D721Med (cell line): ENCODE data around the gene CPLX3.

ENCODE experiments used
- DNase-seq: peaks from one replicate; pipeline ENCODE4 v3.0.0; 2011; ENCODE audit warnings: low spot score; ENCODE audit not compliant: insufficient read length
- FAIRE-seq: peaks from 2 replicates; lab custom pipeline; 2011; peaks lifted over from hg19 to GRCh38; lab: Jason Lieb, UNC
- TF ChIP-seq, protein P1 (sequence below): IDR thresholded peaks from 2 replicates; pipeline ENCODE4 v1.5.1; 2012; ENCODE audit warnings: mild to moderate bottlenecking, control low read depth; ENCODE audit not compliant: insufficient read depth; ENCODE audit errors: missing control alignments

Gene CPLX3

DNA sequence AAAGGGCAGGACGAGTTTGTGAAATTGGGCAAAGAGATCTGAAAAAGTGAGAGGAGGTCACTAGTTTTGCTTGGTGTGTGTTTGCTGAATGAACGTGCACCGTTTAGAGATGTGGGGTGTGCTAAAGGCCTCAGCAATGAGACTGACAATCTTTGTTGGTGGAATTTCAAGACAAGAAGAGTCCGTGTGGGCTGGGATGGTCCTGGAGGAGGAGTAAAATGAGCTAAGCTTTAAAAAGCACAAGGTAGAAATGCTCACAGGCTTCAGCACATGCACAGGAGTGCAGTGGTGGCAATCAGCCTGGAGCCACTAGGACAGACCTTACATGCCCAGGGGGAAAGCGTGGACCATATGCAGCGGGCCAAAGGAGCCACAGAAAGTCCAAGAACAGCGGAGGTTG is 1.5 kb upstream of the CPLX3 start:
- no peak for DNase-seq
- no peak for FAIRE-seq
- TF ChIP-seq, protein P1, sequence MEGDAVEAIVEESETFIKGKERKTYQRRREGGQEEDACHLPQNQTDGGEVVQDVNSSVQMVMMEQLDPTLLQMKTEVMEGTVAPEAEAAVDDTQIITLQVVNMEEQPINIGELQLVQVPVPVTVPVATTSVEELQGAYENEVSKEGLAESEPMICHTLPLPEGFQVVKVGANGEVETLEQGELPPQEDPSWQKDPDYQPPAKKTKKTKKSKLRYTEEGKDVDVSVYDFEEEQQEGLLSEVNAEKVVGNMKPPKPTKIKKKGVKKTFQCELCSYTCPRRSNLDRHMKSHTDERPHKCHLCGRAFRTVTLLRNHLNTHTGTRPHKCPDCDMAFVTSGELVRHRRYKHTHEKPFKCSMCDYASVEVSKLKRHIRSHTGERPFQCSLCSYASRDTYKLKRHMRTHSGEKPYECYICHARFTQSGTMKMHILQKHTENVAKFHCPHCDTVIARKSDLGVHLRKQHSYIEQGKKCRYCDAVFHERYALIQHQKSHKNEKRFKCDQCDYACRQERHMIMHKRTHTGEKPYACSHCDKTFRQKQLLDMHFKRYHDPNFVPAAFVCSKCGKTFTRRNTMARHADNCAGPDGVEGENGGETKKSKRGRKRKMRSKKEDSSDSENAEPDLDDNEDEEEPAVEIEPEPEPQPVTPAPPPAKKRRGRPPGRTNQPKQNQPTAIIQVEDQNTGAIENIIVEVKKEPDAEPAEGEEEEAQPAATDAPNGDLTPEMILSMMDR: no peak

DNA sequence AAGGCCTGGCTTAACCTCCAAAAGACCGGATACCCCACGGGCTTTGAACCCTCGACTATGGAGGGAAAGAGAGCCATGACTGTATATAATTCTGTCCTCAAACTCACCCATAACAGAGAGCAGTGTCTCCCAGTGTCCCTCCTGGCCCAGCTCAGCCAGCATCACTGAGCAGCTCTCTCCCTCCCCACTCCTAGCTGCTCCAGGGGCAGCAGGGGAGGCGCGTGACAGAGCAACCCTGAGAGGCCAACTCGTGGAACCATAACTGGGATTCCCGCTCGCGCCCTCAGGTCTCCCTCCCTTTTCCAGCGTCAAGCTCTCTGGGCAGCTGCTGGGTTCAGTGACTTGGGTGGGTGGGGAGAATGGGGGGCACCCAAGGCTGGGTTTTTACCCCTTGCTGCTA is 561 bp upstream of the CPLX3 start:
- FAIRE-seq (no peak), DNase-seq (no peak)
- TF ChIP-seq, protein P1: no peak

DNA sequence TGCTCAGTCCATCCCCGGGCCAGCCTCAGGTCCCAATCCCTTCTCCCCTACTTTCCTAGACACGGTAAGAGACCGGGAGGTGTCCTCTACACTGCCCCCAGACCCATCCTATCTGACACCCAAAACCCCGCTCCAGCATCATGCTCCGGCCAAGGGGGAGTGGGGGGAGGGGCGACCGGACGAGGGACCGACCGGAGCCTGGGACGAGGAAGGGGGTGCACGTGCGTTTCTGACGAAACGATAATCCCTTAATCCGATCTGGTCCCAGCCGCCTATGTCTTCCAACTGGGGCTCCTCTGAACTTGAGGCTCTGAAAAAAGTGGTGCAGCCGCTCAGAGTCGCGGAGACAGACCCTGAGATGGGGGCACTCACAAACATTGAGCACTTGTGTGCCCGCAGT is 494 bp downstream of the CPLX3 start:
- TF ChIP-seq, protein P1: no peak
- peak; percentile 88 for DNase-seq
- no peak for FAIRE-seq

DNA sequence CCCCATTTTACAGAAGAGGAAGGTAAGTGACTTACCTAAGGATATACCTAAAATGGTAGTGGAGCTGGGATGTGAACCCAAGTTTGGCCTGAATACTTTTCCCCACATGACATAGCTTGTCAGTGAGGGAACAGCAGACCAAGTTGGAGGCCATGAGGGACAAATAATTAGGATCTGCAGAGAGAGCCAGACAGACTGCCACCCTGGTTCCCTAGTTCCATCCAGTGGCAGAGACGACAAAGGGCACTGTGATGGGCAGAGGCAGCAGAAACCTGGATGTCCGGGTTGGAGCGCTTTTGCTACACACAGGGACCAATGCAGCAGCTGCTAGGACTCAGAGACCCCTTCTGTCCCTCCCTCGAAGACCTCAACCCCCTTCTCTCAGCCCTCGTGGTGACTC is 1.2 kb downstream of the CPLX3 start:
- DNase-seq (no peak), FAIRE-seq (no peak)
- TF ChIP-seq, protein P1: no peak

DNA sequence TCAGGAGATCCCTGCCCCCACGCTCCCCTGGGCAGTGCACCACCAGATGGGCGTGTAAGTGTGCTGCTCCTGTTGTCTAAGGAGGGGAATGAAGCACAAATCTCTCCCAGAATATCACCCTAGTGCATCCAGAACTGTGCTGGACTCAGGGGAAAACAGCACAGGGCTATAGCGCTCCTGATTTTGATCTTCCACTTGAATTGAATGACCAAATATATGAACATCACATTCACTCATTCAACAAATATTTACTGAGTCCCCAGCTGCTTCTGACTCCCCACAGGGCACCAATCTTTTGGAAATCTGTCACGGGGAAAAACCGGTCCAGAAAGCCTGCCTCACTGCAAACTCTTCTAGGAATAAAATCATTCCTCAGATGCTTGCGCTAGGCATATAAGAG is 2.4 kb downstream of the CPLX3 start:
- TF ChIP-seq, protein P1: no peak
- FAIRE-seq (no peak), DNase-seq (peak; percentile 21)

DNA sequence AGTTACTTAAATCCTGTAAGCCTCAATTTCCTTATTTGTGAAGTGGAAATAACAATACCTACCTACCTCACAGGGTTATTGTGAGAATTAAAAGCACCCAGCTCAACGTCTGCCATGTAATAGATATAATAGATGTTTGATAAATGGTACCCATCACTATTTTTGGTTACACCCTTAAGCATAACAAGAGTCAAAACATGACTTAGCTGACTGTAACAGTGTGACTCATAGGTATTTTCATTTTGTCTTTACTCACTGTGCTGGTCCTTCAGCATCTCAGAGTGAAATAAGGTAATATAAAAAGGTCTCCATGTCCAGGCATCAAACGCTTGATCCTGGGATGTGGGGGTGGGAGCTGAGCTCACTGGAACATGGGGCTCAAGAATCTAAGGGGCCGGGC is 3.1 kb downstream of the CPLX3 start:
- FAIRE-seq (no peak), DNase-seq (no peak)

DNA sequence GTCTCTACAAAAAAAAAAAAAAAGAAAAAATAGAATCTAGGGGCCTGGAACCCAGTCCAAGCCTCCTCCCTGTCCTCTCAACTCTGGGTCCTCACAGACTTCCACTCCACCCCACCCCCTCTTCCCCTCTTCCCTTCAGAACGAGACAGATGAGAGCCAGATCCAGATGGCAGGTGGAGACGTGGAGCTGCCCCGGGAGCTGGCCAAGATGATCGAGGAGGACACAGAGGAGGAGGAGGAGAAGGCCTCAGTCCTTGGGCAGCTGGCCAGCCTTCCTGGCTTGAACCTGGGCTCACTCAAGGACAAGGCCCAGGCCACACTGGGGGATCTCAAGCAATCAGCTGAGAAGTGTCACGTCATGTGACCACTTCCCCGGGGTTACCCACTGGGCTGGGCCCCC is 3.6 kb downstream of the CPLX3 start:
- FAIRE-seq (no peak), DNase-seq (no peak)
- TF ChIP-seq, protein P1: no peak

More for the DNA sequence above, 3.1 kb downstream of the CPLX3 start:
- TF ChIP-seq, protein P1: no peak
